Psoas muscle (tissue), 8 donors: Measurements from ENCODE around the gene UBAP2. TPM values are rescaled to one million over a fixed set of nuclear protein-coding genes. Genes with fewer than 3 reads are reported as not detected.
A peak's percentile ranks its signal among the peaks of the same experiment; 100 is the strongest.

Source experiments
- ATAC-seq, 4 donors: fragments of 200-7000 bp; cut with Tn5 transposase; one replicate each; pipeline ENCODE4 v1.9.1; 2020; ENCODE audit warnings: moderate library complexity in 3 of 4, mild to moderate bottlenecking in 2 of 4
- DNase-seq, 2 donors: peaks; one replicate each; pipeline ENCODE4 v3.0.0-alpha.2; 2020
- H3K27ac ChIP-seq: fragments of 200-600 bp; one replicate; pipeline ENCODE4 v1.8.0; 2022
- H3K27me3 ChIP-seq, 3 donors: fragments of 200-600 bp in 1 of 3; one replicate each; pipeline versions ENCODE4 v1.6.1 to v1.8.0; 2013 to 2022; ENCODE audit warnings: low read length in 2 of 3, mild to moderate bottlenecking in 2 of 3, moderate library complexity in 1 of 3; ENCODE audit not compliant: insufficient read depth in 3 of 3
- H3K36me3 ChIP-seq, 2 donors: fragments of 200-600 bp in 1 of 2; one replicate each; pipeline versions ENCODE4 v1.6.1 to v1.8.0; 2013 to 2022; ENCODE audit warnings: low read depth in 1 of 2, mild to moderate bottlenecking in 1 of 2, moderate library complexity in 1 of 2; ENCODE audit not compliant: insufficient read depth in 1 of 2
- H3K4me1 ChIP-seq: fragments of 200-600 bp; one replicate; pipeline ENCODE4 v1.8.0; 2022
- H3K4me3 ChIP-seq: fragments of 200-600 bp; one replicate; pipeline ENCODE4 v1.8.0; 2022; ENCODE audit warnings: mild to moderate bottlenecking
- H3K9me3 ChIP-seq: fragments of 200-600 bp; one replicate; pipeline ENCODE4 v1.8.0; 2022
- WGBS, 3 donors: extraction: QIAGEN DNeasy Blood & Tissue Kit; methylation state at CpG; one replicate each; pipeline versions ENCODE4 v1.1.6 to v1.1.7; 2013; 5-methylcytosine and 5-hydroxymethylcytosine counted together
- intact Hi-C, 2 donors: fragments of 100-400 bp; cut with DNase I; formaldehyde crosslinking; loops; one replicate each; pipeline versions ENCODE4 v1.11.0 to v1.14.2; 2022
- polyA plus RNA-seq, 3 donors: library from polyadenylated mRNA; stranded (reverse); fragments of 200-250 nt; gene quantifications; one replicate each; pipeline ENCODE4 v1.2.3, GENCODE V29; 2013
- total RNA-seq, 4 donors: library from RNA; stranded (reverse); fragmentation: NEBNext Ultra II Directional in 2 of 4; extraction: Animal tissue kit (Norgen Biotek cat#: 25700) in 2 of 4; gene quantifications; one replicate each; pipeline versions ENCODE4 v1.2.1 to v1.2.4, GENCODE V29; 2021 to 2023
- TF ChIP-seq, protein P1 (sequence below): fragments of 200-600 bp; IDR thresholded peaks from one replicate; pipeline ENCODE4 v1.8.0; 2022; ENCODE audit warnings: antibody characterized with exemption
- donor health status: healthy with polysubstance abuse.
- donor health status: DM: no; HTN: no; CAD: no; lungs with moderate emphysema.
- donor health status: Bipolar disorder and iron deficiency.
- donor health status: healthy.
- donor health status: DM: yes; HTN: yes; CAD: no.
- donor health status: DM: no; HTN: no; CAD: no.
- donor health status: DM: no; HTN: no; CAD: no.
- donor health status: DM: yes; HTN: yes; CAD: no.

UBAP2 gene
- total and polyA plus RNA-seq, 7 donors, result 14.4 to 46.3 (median 31.5) TPM

GRCh38 chr9:33927694-33928093, 121.0 kb downstream of the UBAP2 start:
- Histone ChIP-seq H3K4me3 (no peak overlapping the region), H3K4me1 (peaks cover 10% of the 10 kb centered on the region), H3K27ac (no peak overlapping the region), H3K27me3 (no peaks in the 10 kb centered on the region), H3K9me3 (no peaks in the 10 kb centered on the region), H3K36me3 (peaks cover 9 to 92% of the 10 kb centered on the region in 2 donors)
- no peak for DNase-seq
- TF ChIP-seq, protein P1, sequence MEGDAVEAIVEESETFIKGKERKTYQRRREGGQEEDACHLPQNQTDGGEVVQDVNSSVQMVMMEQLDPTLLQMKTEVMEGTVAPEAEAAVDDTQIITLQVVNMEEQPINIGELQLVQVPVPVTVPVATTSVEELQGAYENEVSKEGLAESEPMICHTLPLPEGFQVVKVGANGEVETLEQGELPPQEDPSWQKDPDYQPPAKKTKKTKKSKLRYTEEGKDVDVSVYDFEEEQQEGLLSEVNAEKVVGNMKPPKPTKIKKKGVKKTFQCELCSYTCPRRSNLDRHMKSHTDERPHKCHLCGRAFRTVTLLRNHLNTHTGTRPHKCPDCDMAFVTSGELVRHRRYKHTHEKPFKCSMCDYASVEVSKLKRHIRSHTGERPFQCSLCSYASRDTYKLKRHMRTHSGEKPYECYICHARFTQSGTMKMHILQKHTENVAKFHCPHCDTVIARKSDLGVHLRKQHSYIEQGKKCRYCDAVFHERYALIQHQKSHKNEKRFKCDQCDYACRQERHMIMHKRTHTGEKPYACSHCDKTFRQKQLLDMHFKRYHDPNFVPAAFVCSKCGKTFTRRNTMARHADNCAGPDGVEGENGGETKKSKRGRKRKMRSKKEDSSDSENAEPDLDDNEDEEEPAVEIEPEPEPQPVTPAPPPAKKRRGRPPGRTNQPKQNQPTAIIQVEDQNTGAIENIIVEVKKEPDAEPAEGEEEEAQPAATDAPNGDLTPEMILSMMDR, result no peak
- WGBS, 3 donors, result 90 to 96% (median 94%) methylated on average over 15 of the region's 15 CpGs
- intact Hi-C loops, result loop anchor here in 1 of 2 donors (10.0 kb wide), 1 partner anchor 147 kb away; no protein-coding TSS in a partner anchor
- no peak for ATAC-seq

DNA sequence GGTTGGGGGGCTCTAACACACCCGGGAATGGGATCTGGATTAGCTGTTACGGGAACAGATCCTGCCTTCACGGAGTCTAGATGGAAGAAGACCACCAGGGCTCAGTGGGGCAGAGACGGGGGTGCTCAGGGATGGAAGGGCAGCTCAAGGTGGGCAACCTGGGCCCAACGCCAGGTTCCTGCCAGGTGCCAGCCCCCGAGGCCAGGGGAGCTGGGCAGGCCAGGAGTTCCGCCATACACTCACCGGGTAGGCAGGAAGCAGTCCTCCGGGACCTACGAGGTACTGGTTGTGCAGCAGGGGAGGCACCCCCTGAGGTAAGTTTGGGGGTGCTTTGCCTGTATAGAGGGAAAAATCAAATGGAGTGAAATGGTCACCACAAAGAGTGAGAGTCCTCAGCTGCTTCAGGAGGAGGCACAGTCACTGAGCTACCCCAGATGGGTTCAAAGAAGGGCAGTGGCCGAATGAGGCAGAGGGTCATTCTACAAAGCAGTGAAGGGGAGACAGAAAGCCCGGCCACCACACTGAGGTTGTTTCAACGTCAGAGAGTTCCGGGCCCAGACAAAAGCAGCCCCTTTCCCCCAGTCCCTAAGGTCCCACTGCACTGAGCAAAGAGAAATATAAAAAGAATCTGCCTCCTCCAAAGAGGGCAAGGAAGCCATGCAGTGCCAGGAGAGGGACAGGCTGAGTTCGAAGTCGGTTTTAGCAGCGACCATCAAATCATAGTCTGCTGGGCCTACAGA, 121.8 kb downstream of the UBAP2 start:
- no peak overlapping the region for H3K27ac ChIP-seq
- H3K9me3 ChIP-seq, result no peaks in the 10 kb centered on the region
- H3K4me1 ChIP-seq, result peaks cover 10% of the 10 kb centered on the region
- H3K4me3 ChIP-seq, result no peak overlapping the region
- TF ChIP-seq, protein P1, result no peak
- DNase-seq (no peak), ATAC-seq (no peak)
- 90 to 93% (median 90%) methylated on average over 17 of the region's 17 CpGs for WGBS, 3 donors
- peaks cover 9 to 92% of the 10 kb centered on the region in 2 donors for H3K36me3 ChIP-seq
- intact Hi-C loops, result loop anchor here in 1 of 2 donors (10.0 kb wide), 1 partner anchor 148 kb away; no protein-coding TSS in a partner anchor
- no peaks in the 10 kb centered on the region for H3K27me3 ChIP-seq

- Histone ChIP-seq H3K4me1 (peaks cover 10% of the 10 kb centered on the region), H3K27me3 (no peaks in the 10 kb centered on the region), H3K9me3 (no peaks in the 10 kb centered on the region), H3K27ac (peak overlapping the region; percentile 66), H3K4me3 (no peak overlapping the region), H3K36me3 (peaks cover 9 to 92% of the 10 kb centered on the region in 2 donors)
- no peak for DNase-seq
- intact Hi-C loops, result loop anchor here (5.0 to 10.0 kb wide), 2 partner anchors 147 to 150 kb away; no protein-coding TSS in a partner anchor
- 61 to 64% (median 62%) methylated on average over 17 of the region's 17 CpGs for WGBS, 3 donors
- TF ChIP-seq, protein P1, result peak; percentile 52
- peak; percentile 45 to 70 (median 62) for ATAC-seq
Observed at GRCh38 chr9:33924978-33925797, 123.5 kb downstream of the UBAP2 start.

DNA sequence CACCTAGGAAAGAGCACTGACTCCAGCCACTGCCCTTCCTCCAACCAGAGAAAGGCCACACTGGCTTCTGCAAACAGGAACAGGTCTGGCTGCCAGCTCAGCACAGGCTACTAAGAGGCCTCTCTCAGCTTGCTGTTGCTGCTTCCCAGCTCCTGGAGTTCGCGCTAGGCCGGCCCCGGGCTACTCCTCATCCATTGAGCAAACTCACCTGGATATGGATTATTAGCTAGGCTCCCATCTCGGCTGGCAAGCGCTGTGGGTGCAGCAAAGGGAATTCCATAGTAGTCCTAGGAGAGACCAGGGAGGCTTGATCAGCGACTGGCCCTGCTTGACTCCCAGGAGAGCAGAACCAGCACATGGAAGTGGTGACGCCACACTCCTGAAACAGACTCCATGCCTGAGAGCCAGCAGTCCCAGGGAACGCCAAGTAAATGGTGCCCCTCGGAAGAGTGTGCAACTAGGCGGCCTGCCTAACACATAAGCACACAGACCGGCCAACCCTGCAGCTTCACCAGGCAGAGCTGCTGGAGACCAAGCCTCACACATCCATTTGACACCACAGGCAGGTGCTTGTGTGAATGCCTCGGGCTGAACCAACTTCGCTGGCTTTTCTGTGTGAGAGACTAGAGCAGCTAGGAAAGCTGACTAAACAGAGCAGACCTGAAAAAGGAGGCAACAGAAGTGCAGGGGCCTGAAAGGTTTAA, 124.5 kb downstream of the UBAP2 start:
- H3K36me3 ChIP-seq, result peaks cover 9 to 95% of the 10 kb centered on the region in 2 donors
- peak in 1 of 2 donors; percentile 67 for DNase-seq
- intact Hi-C loops, result loop anchor here (5.0 to 10.0 kb wide), 2 partner anchors 148 to 151 kb away; no protein-coding TSS in a partner anchor
- peaks cover 10% of the 10 kb centered on the region for H3K4me1 ChIP-seq
- ATAC-seq, result peak; percentile 14 to 69 (median 60)
- WGBS, 3 donors, result 55 to 83% (median 61%) methylated on average over 14 of the region's 14 CpGs
- H3K27ac ChIP-seq, result peak overlapping the region; percentile 66
- TF ChIP-seq, protein P1, result no peak
- H3K27me3 ChIP-seq, result no peaks in the 10 kb centered on the region
- no peak overlapping the region for H3K4me3 ChIP-seq
- H3K9me3 ChIP-seq, result no peaks in the 10 kb centered on the region
